ENCODE data around the gene CMSS1.

Gene CMSS1

DNA sequence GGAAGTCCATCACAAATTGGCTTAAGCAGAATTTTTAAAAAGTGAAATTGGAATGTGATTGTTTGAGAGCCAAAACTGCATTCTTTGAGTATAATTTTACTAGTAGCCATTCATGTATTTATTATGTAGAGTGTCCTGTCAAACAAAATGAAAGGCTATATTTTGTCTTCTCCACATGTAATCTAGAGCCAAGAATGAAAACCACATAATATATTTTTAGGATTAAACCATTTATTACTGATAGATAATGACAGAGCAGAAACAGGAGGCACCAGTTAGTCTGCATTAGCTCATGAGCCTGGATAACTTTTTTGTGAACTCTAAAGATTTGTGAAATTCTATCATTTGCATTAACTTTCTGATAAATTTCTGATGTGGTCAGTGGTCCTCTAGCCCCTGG, 166.5 kb downstream of the CMSS1 start:
- no peaks in the 10 kb centered on the region for H3K9me3 ChIP-seq (ENCODE audit: low read length)
- H3K27me3 ChIP-seq (ENCODE audit: insufficient read depth, low read length), result no peaks in the 10 kb centered on the region
- H3K27ac ChIP-seq (ENCODE audit: low read depth, low read length, poor library complexity, severe bottlenecking), result no peak overlapping the region
- no peaks in the 10 kb centered on the region for H3K79me2 ChIP-seq (ENCODE audit: insufficient read depth, low read length)
- TF ChIP-seq EZH2 (IDR thresholded peaks at IDR 0.05; ENCODE audit: borderline replicate concordance, low read length), result no peak
- TF ChIP-seq, protein P1, sequence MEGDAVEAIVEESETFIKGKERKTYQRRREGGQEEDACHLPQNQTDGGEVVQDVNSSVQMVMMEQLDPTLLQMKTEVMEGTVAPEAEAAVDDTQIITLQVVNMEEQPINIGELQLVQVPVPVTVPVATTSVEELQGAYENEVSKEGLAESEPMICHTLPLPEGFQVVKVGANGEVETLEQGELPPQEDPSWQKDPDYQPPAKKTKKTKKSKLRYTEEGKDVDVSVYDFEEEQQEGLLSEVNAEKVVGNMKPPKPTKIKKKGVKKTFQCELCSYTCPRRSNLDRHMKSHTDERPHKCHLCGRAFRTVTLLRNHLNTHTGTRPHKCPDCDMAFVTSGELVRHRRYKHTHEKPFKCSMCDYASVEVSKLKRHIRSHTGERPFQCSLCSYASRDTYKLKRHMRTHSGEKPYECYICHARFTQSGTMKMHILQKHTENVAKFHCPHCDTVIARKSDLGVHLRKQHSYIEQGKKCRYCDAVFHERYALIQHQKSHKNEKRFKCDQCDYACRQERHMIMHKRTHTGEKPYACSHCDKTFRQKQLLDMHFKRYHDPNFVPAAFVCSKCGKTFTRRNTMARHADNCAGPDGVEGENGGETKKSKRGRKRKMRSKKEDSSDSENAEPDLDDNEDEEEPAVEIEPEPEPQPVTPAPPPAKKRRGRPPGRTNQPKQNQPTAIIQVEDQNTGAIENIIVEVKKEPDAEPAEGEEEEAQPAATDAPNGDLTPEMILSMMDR (IDR thresholded peaks at IDR 0.05; ENCODE audit: low read length), result no peak
- H3K36me3 ChIP-seq (ENCODE audit: insufficient read depth, low read length), result no peaks in the 10 kb centered on the region
- H4K20me1 ChIP-seq (ENCODE audit: insufficient read depth, low read length), result no peaks in the 10 kb centered on the region
- no peak overlapping the region for H3K4me2 ChIP-seq (ENCODE audit: low read length)
- no peak overlapping the region for H3K9ac ChIP-seq (ENCODE audit: low read length)
- no peaks in the 10 kb centered on the region for H3K4me1 ChIP-seq (ENCODE audit: insufficient read depth, low read length, severe bottlenecking)
- H3K9me2 ChIP-seq (ENCODE audit: low read depth, low read length), result no peaks in the 10 kb centered on the region
- no peak overlapping the region for H2AFZ ChIP-seq (ENCODE audit: low read length)
- H3K4me3 ChIP-seq (ENCODE audit: low read depth, low read length, poor library complexity, severe bottlenecking), result no peak overlapping the region
- H3F3A ChIP-seq (ENCODE audit: insufficient read depth, low read length), result no peaks in the 10 kb centered on the region

DNA sequence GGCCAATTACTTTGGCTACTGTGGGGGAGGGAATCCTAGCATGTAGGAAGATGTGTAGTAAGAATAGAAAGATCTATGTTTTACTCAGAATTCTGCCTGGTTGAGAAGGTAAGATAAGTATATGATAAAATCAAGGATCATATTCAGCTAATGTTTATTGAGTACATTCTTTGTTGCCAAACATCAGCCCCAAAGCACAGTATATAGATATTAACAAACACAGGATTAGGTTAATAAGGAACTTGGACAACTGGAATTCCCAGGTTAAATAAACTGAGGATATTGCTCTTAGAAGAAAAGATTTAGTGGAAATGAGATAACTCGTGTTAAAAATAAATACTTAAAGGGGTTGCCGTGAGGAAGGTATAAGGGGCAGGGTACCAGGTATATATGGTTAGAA, 167.0 kb downstream of the CMSS1 start:
- no peak overlapping the region for H2AFZ ChIP-seq (ENCODE audit: low read length)

DNA sequence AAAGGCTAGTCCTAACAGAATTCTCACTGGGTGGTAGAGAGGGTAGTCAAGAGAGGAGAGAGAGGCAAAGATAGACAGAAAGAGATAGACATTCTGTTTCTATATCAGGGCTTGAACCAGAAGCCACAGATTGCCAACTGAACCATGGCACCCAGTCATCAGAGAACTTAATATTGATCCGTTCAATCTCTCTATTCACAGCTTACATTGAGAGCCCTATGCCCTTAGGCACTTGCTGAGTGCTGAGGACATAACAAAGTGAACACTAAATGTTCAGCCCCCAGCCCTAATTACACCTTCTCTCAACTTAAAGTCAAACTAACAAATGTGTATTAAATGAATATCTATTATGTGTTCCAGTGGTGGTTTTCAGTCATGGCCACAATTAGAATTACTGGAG, 172.5 kb downstream of the CMSS1 start:
- H4K20me1 ChIP-seq (ENCODE audit: insufficient read depth, low read length), result no peaks in the 10 kb centered on the region
- H3K79me2 ChIP-seq (ENCODE audit: insufficient read depth, low read length), result no peaks in the 10 kb centered on the region
- H2AFZ ChIP-seq (ENCODE audit: low read length), result no peak overlapping the region
- no peak overlapping the region for H3K9ac ChIP-seq (ENCODE audit: low read length)
- H3K36me3 ChIP-seq (ENCODE audit: insufficient read depth, low read length), result no peaks in the 10 kb centered on the region
- H3K4me3 ChIP-seq (ENCODE audit: low read depth, low read length, poor library complexity, severe bottlenecking), result no peak overlapping the region
- H3K9me2 ChIP-seq (ENCODE audit: low read depth, low read length), result no peaks in the 10 kb centered on the region
- H3K27me3 ChIP-seq (ENCODE audit: insufficient read depth, low read length), result no peaks in the 10 kb centered on the region
- H3K4me2 ChIP-seq (ENCODE audit: low read length), result no peak overlapping the region
- no peak overlapping the region for H3K27ac ChIP-seq (ENCODE audit: low read depth, low read length, poor library complexity, severe bottlenecking)
- H3K9me3 ChIP-seq (ENCODE audit: low read length), result 0 out of 2 replicates have a peak, but pooled peaks cover 6% of the 10 kb centered on the region
- no peaks in the 10 kb centered on the region for H3F3A ChIP-seq (ENCODE audit: insufficient read depth, low read length)
- H3K4me1 ChIP-seq (ENCODE audit: insufficient read depth, low read length, severe bottlenecking), result no peaks in the 10 kb centered on the region
- TF ChIP-seq EZH2 (IDR thresholded peaks at IDR 0.05; ENCODE audit: borderline replicate concordance, low read length), result no peak
- TF ChIP-seq, protein P1 (IDR thresholded peaks at IDR 0.05; ENCODE audit: low read length), result no peak

More for the DNA sequence above, 167.0 kb downstream of the CMSS1 start:
- H3K27me3 ChIP-seq (ENCODE audit: insufficient read depth, low read length), result no peaks in the 10 kb centered on the region
- TF ChIP-seq EZH2 (IDR thresholded peaks at IDR 0.05; ENCODE audit: borderline replicate concordance, low read length), result no peak
- TF ChIP-seq, protein P1 (IDR thresholded peaks at IDR 0.05; ENCODE audit: low read length), result no peak
- no peaks in the 10 kb centered on the region for H4K20me1 ChIP-seq (ENCODE audit: insufficient read depth, low read length)
- H3K4me1 ChIP-seq (ENCODE audit: insufficient read depth, low read length, severe bottlenecking), result no peaks in the 10 kb centered on the region
- H3K9me2 ChIP-seq (ENCODE audit: low read depth, low read length), result no peaks in the 10 kb centered on the region
- H3K9me3 ChIP-seq (ENCODE audit: low read length), result no peaks in the 10 kb centered on the region
- no peak overlapping the region for H3K9ac ChIP-seq (ENCODE audit: low read length)
- H3K4me3 ChIP-seq (ENCODE audit: low read depth, low read length, poor library complexity, severe bottlenecking), result no peak overlapping the region
- H3K4me2 ChIP-seq (ENCODE audit: low read length), result no peak overlapping the region
- no peaks in the 10 kb centered on the region for H3K79me2 ChIP-seq (ENCODE audit: insufficient read depth, low read length)
- H3F3A ChIP-seq (ENCODE audit: insufficient read depth, low read length), result no peaks in the 10 kb centered on the region
- H3K27ac ChIP-seq (ENCODE audit: low read depth, low read length, poor library complexity, severe bottlenecking), result no peak overlapping the region
- H3K36me3 ChIP-seq (ENCODE audit: insufficient read depth, low read length), result no peaks in the 10 kb centered on the region

Data from OCI-LY1 (cell line).